GM21515 (cell line): ENCODE data around the gene TMEM53.

Experiments used
- ATAC-seq: cut with Tn5 transposase; IDR thresholded peaks from one replicate; pipeline ENCODE4 v1.9.1; 2021; ENCODE audit not compliant: unreplicated experiment

The TMEM53 gene

DNA sequence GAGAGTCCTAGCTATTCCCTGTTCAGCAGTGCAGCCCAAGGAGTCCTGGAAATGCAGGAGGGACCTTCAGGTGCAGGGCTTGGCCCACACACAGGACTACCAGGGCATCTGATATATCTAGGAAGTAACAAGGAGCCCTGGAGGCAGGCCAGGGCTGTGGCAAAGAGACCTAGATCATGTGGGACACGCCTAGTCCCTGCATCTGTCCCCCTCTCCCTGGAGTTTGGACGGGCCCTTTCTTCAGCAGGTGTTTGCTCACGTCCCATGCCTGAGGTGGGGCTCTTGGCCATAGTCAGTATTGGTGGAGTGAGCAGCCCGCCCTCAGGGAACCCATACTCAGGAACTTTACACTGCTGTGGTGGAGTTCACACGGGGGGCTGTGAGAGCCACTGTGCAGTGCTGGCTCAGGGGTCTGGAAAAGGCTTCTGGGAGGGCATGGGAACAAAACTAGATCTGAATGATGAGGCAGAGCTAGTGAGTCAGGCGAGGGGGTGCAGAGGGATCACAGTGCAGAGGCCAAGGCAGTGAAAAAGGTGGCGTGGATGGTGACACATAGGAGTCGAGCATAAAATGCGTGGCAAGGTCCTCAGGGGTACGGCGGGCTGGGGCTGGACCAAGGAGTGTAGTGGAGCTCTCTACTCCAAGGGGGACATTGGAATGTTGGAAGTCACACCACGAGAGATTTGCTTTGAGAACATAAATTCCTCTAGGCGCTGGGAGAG lies 25.6 kb downstream of the TMEM53 start:
- ATAC-seq, result no peak

DNA sequence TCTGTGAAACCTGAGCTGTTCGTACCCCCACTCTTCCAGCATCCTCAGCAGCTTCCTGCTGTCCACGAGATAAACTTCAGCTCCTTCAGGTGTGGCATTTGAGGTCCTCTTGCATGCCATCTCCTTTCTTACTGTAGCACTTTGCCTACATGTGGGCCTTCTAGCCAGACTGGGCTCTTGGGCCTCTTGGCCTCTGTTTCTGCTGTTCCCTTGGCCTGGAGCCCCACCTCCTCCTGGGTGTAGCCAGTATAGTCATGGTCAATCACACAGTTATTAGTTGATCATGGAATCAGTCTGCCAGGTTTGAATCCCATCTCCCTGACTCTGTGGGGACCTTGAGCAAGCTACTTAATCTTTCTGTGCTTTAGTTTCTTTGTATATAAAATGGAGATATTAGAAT lies 26.4 kb downstream of the TMEM53 start:
- ATAC-seq, result no peak

DNA sequence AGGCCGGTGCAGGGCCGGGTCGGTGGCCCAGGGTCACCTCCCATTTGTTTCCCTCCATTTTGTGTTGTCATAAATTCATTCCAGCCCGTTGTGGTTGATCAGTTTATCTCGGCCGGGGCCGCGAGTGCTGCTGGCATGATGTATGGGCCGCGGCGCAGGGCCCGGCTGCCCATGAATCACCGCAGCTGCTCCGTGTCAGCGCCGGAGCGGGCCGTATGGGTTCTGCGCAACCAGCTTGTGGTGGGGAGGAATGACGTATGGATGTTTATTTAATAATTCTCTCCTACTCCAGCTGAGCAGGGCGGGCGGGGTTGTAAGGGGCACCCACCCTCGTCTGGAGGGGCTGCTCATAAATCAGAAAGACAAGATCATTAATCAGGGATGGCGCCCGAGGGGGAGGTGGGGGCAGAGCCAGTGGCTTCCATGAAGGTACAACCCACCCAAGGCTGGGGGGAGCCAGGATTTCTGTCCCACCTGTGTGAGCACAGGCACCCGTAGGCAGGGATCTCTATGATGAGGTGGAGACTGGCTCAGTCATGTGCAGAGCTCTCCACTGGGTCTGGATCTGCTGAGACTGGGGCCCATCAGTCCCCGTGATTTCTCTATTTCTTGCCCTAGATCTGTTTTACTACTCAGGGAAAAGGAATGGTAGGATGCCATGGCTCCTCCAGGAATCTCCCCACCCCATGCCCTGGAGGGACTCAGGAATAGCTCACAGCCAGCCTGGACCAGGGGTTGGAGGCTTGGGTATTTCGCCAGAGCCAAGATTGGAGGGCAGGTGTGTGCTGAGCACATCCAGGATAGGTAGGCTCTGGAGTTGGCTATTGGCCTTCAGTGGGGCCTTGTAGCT lies 27.8 kb downstream of the TMEM53 start:
- ATAC-seq, result no peak

DNA sequence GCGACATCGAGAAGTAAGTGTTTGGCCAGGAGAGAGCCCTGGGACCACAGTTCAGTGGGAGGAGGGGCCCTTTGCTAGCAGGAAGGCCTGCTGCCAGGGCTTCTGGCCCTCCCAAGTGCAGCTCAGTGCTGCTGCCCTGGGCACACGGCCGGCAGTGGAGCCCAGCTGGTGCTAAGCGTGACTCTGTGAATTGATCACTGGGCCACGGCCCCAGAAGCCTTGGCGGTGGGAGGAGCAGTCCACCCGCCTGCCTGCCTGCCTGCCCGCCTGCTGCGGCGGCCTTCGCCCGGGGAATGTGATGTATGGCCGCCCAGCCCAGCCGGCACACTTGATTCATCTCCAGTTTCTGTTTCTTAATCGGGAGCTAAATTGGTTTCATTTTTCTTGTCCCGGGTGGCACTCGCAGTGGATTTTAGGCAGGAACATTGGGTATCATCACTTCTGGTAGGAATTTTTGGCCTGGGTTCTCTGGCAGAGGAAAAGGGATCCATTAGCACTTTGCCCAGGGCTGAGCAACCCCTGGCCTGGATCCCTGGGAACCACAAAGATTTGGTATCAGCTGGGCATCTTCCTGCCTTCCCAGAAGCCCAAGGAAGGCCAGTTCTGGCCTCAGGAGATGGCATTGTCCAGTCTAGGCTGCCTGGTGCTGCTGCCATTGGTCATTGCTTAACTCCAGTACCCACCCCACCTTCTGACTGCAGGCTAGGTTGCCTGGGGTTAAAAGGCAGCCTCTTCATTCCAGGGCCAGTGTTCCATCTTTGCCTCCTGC lies 28.6 kb downstream of the TMEM53 start:
- no peak for ATAC-seq

DNA sequence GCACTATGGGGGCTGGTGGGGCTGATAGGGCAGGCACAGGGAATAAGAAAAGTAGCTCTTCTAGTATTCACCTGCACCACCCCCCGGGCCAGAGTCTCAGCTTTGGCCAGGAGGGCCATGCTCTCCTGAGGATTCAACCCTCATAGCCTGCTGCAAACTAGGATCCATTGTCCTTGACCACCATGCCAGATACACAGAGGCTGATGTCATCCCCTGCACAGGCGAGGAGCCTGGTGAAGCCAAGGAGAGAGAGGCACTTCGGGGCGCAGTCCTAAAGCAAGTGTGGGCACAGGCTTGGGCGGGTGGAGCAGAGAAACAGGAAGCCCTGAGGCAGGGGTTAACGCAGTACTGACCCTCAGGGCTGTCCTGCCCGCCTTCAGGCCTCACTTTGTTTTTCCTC lies 29.5 kb downstream of the TMEM53 start:
- no peak for ATAC-seq

DNA sequence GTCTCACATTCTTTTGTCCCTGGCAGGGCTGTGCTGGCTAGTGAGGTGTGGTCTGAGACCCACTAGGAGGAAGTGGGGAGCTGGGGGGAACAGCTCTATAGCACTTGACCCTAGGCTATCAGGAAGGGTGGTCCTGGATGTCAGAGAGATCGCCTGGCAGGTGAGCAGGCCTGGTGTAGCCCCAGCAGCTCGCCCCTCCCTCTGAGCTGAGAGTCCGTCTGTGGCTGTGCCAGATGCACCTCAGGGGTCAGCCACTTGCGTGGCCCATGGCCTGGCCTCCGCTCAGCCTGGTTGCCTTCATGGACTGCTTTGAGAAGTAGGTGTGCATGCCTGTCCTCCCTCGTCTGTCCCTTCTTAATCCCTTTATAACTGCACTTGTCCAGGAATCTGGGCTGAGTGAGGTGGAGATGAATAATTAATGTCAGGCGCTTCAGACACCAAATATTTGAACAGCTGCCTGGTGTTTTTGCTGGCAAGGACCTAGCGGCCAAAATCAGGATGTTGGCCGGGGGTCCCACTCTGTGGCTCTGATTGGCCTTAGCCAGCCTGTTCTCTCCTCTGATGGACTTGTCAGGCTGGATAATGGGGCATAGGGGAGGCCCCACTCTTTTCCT lies 30.5 kb downstream of the TMEM53 start:
- ATAC-seq, result no peak

DNA sequence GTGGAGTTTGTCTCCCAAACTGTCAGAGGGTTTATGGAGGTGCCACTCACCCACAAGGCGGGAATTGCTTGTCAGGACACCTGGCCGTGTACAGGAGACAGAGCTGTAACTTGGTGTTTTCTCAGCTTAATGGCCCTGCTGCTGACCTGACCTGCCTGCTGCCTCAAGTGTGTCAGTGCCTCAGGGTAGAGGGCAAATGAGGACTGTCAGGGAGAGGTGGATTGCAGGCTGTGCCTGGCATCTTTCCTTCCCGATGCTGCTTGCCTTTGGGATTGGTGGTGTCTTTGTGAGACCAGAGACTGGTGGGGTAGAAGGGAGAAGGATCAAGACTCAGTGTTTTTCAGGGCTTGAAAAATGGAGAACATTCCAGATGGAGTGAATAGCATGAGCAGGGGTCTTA lies 31.4 kb downstream of the TMEM53 start:
- ATAC-seq, result no peak

DNA sequence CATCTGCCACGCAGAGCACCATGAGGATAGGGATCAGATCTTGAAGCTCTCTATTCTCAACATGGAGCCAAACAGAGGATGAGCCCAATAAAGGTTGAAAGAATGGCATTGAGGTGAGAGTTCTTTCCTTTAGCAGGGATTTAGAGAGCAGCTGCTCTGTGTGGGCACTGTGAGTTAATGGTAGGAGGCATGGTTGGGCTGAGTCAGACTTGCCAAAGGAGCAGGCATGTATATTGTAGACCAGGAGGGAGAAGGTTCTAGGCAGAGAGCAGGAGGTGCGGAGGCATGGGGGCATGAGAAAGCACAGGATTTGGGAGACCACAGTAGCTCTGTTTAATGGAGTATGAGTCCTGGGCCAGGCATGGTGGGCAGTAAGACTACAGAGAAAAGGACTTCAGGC lies 32.0 kb downstream of the TMEM53 start:
- no peak for ATAC-seq

DNA sequence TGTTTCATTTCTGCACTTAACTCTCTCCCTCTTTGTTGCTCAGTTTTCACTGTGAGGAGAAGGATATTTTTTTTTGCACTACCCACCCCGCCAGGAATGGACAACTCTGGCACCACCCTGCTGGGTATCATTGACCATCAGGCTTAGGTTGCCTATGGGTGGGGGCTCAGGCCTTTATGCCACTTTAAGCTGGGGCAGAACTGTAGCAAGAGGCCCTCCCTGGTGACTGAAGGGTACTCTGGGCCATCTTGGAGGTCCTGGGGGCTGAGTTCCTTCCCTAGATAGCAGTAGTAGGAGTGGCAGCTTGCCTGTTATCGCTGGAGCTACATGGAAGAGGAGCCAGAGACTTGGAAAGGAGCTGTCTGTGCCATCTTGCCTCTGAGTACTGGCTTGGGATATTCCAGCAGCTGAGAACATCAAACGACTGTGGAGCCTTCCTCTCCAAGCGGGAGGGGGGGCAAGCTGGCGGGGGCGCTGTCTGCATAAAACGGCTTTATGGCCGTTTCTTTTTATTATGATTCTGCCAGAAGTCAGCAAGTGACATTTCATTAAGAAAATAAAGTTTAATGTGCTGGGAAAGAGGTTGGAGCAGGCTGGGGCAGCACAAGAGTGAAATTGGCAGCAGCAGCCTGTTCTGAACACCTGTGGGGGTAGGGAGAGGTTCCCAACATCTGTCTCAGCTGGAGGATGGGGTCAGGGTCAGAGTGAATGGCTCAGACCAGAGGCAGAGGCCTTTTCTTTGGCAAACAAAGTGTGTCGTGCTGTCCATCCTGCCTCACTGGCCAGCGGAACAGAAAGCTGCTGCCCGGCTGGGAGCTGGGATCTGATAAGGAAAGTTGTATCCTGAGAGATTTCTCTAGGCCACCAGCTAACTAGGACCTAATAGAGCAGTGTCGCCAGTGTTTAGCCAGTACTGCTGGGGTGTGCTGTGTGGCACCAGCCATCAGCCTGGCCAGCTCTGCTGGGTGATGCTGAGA lies 32.9 kb downstream of the TMEM53 start:
- ATAC-seq, result no peak

DNA sequence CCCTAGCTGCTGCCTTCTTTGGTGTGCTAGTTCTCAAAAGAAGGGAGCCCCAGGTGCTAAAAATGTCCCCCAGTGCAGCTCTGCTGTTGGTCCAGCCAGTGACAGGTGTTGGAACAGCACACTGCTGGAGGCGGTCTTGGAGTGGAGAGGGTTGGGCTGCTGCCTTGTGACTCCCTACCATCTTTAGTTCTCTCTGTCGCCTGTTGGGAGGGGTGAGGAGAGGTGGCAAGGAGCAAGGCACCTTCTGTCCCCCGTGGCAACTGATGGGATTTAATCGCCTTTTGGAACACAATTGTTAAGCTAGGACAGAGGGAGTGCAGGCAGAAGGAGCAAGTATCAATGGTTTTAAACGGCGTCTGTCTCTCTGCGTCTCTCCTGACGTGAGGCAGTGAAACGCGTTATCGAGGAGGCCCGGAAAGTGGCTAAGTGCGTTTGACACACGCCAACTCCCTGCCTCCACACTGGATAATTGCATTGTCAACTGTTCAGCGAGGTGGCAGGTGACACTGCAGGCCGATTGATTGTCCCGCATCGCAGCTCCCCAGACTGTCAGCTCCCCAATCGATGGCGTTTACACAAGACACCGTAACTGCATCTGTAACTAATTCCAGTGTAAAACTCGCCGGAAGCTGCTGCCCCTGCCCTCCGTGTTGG lies 34.0 kb downstream of the TMEM53 start:
- ATAC-seq, result no peak

DNA sequence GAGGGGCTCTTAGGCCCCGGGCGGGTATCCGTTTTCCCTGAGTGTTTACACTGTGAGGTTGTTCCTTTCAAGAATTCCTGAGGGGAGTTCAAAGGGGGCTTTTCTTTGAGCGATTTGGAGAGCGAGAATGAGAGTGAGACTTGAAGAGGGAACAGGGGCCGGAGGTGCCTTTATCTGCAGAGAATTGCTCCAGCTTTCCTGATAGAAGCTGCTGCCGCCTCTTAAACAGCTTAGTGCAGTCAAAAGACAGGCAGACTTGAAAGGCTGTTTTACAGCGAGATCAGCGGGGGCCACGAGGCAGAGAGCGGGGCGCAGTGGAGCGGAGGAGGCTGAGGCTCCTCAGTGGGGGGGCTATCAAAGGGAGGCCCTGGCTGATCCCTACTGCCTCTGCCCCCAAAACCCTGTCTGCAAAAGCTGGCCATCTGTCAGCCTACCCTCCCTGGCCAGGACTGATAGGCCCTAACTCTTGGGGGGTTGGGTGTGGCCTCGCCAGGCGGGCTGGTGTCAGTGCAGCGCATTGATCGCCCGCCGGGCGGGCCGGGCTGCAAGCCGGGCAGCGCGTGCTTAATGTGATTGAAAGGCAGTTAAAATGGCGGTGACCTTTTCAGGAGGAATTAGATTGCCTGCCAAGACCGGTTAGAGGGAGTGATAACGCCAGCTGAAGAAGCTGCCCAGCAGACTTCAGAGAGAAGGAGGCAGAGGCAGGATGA lies 36.4 kb downstream of the TMEM53 start:
- no peak for ATAC-seq

DNA sequence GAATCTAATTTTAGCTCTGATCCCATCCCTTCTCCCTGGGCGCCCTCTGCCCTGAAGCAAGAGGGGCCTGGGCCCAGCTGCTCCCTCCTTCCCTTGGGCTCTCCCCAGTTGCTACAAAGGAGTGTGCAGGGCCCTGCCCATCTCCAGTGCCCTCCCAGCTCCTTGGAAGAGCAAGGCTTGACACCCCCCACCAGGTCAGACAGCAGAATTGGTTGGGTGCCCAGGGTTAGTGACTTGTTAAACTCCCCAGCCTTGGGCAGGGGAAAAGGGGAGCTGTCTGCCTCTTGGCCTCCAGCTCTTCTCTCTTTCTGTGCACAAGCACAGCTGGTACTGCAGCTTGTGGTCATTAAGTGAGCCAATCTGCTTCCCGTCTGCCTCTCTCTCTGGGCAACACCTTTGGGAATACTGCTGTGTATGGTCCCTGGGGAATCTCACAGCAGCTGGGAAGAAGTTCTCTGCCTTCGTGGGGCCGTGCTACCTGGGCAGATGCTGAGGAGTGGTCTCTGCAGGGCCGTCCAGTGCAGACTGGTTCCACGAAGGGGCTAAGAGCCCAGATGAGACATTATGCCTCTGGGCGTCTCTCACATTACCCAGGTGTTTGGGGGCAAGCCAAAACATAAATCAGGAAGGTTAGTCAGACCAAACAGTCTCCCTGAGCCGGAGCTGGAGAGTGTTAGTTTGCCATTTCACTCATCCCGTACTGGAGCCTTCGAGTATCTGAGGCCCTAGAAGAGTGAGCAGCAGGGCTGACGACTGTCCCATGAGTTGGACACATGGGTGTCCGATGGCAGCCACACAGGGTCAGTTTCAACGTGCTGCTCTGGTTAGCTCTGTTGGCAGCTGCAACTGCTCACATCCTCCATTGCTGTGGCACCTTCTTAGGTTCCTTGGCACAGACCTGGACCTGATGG lies 37.3 kb downstream of the TMEM53 start:
- no peak for ATAC-seq

DNA sequence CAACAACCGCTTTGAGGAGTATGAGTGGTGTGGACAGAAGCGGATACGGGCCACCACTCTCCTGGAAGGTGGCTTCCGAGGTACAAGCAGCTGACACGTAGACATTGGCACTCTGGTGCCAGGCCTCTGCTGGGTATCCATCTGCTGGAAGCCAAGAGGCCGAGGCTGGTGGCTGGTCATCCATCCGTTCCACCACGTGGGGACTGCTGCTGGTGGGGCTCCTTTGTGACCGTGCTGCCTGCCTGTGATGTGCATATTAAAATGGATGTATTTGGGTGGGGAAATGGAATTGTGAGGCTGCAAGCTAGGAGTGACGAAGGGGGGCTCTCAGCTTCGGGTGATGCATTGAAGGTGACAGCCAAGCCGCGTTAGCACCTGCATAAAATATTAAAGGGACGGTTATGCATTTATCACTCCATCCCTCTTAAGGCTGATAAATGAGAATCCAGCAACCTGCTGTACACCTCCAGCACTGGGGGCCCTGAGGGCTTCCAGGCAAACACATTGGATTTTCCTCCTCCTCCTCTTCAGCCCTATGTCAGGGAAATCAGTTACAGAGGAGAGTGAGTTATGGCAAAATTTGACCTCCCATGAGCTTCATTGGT lies 38.1 kb downstream of the TMEM53 start:
- no peak for ATAC-seq

DNA sequence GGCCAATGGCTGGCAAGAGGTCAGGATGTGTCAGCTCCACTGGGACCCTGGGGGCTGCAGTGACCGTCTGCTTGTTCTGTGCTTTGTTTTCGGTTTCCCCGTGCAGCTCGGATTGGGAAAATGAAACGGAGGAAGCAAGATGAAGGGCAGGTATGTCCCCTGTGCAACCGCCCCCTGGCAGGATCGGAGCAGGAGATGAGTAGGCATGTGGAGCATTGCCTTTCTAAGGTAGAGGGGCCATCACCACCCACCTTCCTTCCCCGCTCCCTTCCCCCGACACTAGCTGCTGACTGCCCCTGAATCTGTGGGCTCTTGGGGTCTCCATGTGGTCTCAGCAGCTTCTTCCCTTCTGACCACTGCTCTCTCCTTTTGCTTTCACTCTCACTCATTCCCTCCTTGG lies 38.8 kb downstream of the TMEM53 start:
- no peak for ATAC-seq

DNA sequence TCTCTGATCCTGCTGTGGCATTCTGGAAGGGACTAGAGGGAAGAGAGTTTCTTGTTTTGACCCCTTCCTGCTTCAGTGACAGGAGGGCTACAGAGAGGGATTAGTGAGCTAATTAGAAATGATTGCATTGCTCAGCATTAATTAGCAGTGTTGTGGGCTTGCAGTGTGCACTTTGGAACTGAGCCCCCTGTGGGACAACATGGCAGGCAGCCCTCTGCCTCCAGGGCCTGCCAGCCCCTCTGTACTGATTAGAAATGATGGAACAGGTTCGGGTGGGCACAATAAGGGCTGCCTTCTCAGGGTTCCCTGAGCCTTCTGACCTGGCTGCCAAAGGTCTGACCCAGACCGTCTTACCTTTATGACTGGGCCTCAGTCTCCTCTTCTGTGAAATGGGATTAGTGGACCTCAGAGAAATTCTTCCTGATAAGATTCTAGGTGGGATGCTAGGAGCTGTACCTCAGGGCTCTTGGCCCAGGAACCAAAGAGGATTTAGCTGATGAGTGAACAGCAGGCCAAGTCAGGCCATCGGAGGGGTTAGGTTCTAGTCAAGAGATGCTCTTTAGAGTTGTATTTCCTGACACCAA lies 39.6 kb downstream of the TMEM53 start:
- ATAC-seq, result no peak

DNA sequence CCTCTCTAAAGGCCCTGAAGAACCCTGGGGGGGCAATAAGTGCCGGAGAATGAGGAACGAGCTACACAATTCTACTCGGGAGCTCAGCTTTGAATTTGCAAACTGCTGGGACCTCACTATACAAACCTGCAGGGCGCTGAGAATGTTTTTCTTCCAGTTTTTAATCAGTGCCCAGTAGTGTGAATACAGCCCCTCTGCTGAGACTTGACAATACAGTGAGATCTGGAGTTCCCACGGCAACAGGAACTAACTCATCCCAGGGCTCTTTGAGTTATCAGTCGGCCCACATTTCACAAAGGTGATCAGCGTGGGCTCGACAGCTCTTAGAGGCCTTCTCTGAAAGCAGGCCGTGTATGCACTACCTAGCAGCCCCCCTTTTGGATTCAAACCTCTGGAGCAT lies 41.7 kb downstream of the TMEM53 start:
- ATAC-seq, result no peak
